ENCODE measurements around the gene CTSG. TPM values are rescaled to one million over a fixed set of nuclear protein-coding genes. Genes with fewer than 3 reads are reported as not detected.

Gene CTSG, protein sequence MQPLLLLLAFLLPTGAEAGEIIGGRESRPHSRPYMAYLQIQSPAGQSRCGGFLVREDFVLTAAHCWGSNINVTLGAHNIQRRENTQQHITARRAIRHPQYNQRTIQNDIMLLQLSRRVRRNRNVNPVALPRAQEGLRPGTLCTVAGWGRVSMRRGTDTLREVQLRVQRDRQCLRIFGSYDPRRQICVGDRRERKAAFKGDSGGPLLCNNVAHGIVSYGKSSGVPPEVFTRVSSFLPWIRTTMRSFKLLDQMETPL
- not detected in 2 replicates for total RNA-seq (2013; cell fraction: nucleolus; rRNA removed)
- total RNA-seq (2014; rRNA removed) (not detected in 2 replicates), total RNA-seq (2014; rRNA removed; fragmentation: Illumina TruSeq; extraction: Trizol) (not detected in 2 replicates), total RNA-seq (2021) (not detected in 2 replicates), polyA plus RNA-seq (2011; rRNA removed) (not detected in 2 replicates), polyA plus RNA-seq (2014; fragmentation: Illumina TruSeq; extraction: Trizol) (not detected in 2 replicates), polyA plus RNA-seq (2014; fragmentation: Nextera tagmentation; extraction: Ambion mirVana) (not detected), polyA plus RNA-seq (2014; rRNA removed) (not detected in 2 replicates), polyA plus RNA-seq (2016; fragmentation: Nextera tagmentation; extraction: Ambion mirVana) (not detected), polyA minus RNA-seq (2011; rRNA and poly(A)+ RNA removed) (not detected in 2 replicates), Bru-seq, nascent RNA (not detected), BruChase-seq, experiment 1, labeled RNA remaining after a 6-hour chase (not detected), BruChase-seq, experiment 2, labeled RNA remaining after a 2-hour chase (not detected)
- not detected for polyA plus RNA-seq (2011; ENCODE audit: low read depth)
- polyA plus RNA-seq (2011; cell fraction: cytosol; rRNA removed) = not detected in 2 replicates
- polyA plus RNA-seq (2011; cell fraction: nucleus; rRNA removed) = not detected in 2 replicates
- polyA plus RNA-seq (2012) = not detected in 2 replicates
- not detected in 2 replicates for polyA minus RNA-seq (2011; cell fraction: cytosol; rRNA and poly(A)+ RNA removed)
- polyA minus RNA-seq (2011; cell fraction: nucleus; rRNA and poly(A)+ RNA removed) = not detected in 2 replicates
- long read RNA-seq, experiment 1 = 0 reads
- long read RNA-seq, experiment 2 = 0 reads

GRCh38 chr14:24576182-24576581 lies at the start of gene CTSG:
Gene CTSG, minus strand, starts transcription at chr14:24576250. Its CDS starts 27 bp downstream, at chr14:24576223.
- Histone ChIP-seq H2AFZ (ENCODE audit: control insufficient read depth, low read depth, low read length) (no peak within 1 kb of the TSS), H3K4me1 (ENCODE audit: control insufficient read depth, insufficient read depth, low read length) (no peaks in the 10 kb centered on the region), H3K36me3 (ENCODE audit: control insufficient read depth in 2 of 2, insufficient read depth in 2 of 2, low read length in 1 of 2) (no peaks in the 10 kb centered on the region), H3K27ac (ENCODE audit: control insufficient read depth, insufficient read depth) (no peak within 1 kb of the TSS), H3K4me2 (ENCODE audit: control insufficient read depth, insufficient read depth) (no peak within 1 kb of the TSS), H3K4me3 (no peak within 1 kb of the TSS), H3K9me3 (replicated peaks; ENCODE audit: control insufficient read depth, insufficient read depth, low read length) (no peaks in the 10 kb centered on the region), H3K27me3 (replicated peaks in 1 of 2; ENCODE audit: control insufficient read depth in 2 of 2, insufficient read depth in 2 of 2, low read length in 1 of 2) (no peaks in the 10 kb centered on the region; a peak in 1 of 4 replicates), H3K79me2 (ENCODE audit: control insufficient read depth, insufficient read depth, low read length) (no peaks in the 10 kb centered on the region), H3K9ac (ENCODE audit: control insufficient read depth, insufficient read depth, low read length) (no peak within 1 kb of the TSS), H4K20me1 (ENCODE audit: control insufficient read depth, insufficient read depth) (no peaks in the 10 kb centered on the region)
- SMC1A ChIA-PET (ENCODE audit: uncharacterized antibody, unreplicated experiment) = no interaction called here
- ATAC-seq = no peak
- BruUV-seq (replicated peaks) = no TSS peak
- TF ChIP-seq ZBTB40 (IDR thresholded peaks at IDR 0.05; ENCODE audit: borderline replicate concordance) = no peak
- TF ChIP-seq MTA3 (IDR thresholded peaks at IDR 0.05; ENCODE audit: borderline replicate concordance, low read length) = no peak
- no peak for TF ChIP-seq CHD2 (IDR thresholded peaks at IDR 0.05; ENCODE audit: borderline replicate concordance, low read depth, low read length)
- TF ChIP-seq MTA2 (IDR thresholded peaks at IDR 0.05; ENCODE audit: low read depth) = no peak
- TF ChIP-seq PML (IDR thresholded peaks at IDR 0.05; ENCODE audit: low read length) = no peak
- no peak for TF ChIP-seq NFIC (IDR thresholded peaks at IDR 0.05; ENCODE audit: low read depth, low read length)
- TF ChIP-seq, protein P1, sequence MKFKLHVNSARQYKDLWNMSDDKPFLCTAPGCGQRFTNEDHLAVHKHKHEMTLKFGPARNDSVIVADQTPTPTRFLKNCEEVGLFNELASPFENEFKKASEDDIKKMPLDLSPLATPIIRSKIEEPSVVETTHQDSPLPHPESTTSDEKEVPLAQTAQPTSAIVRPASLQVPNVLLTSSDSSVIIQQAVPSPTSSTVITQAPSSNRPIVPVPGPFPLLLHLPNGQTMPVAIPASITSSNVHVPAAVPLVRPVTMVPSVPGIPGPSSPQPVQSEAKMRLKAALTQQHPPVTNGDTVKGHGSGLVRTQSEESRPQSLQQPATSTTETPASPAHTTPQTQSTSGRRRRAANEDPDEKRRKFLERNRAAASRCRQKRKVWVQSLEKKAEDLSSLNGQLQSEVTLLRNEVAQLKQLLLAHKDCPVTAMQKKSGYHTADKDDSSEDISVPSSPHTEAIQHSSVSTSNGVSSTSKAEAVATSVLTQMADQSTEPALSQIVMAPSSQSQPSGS (IDR thresholded peaks at IDR 0.05; ENCODE audit: low read length) = no peak
- no peak for FAIRE-seq
- in situ Hi-C loops (cut with MboI) = no loop called here
- CTCF ChIA-PET = no interaction called here
- intact Hi-C loops (cut with micrococcal nuclease; ENCODE audit: unreplicated experiment) = no loop called here
- no peak for DNase-seq (ENCODE audit: low read depth, low spot score)
- POLR2A ChIA-PET = no interaction called here
- RAD21 ChIA-PET (ENCODE audit: unreplicated experiment) = no interaction called here
- 0% methylated on average over 3 of the region's 3 CpGs for WGBS (ENCODE audit: insufficient coverage, insufficient replicate concordance, low lambda C conversion rate, missing lambda C conversion rate)
